ENCODE measurements around the gene EIPR1.

EIPR1 gene

DNA sequence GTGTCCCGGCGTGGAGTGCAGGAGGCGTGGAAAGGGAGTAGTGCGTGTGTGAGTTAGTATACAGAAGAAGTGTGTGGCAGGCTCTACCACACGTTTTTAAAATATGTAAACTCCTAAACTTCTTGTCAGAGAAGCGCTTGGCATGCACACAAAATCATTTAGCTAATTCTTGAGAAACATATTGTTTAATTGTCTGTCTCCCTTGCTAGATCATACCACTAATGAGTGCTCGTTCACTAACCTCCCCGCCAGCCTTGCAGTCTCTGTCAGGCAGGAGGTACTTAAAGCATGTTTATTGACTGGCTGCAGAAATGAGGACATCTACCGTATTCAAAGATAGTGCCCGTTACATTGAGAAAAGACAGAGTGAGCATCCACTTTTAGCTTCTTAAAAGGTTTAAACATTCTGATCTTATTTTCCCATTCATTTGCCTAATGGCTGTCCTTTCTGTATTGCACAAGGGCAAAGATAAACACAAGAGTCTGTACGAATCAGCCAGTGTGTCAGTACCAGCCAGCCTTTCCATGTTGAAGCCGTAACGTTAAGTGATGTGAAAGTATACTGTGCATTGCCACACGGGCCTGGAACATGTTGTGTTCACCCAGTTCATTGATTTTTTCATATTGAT, 43.3 kb upstream of the EIPR1 start:
- no peak for ATAC-seq
- TF ChIP-seq, protein P1, sequence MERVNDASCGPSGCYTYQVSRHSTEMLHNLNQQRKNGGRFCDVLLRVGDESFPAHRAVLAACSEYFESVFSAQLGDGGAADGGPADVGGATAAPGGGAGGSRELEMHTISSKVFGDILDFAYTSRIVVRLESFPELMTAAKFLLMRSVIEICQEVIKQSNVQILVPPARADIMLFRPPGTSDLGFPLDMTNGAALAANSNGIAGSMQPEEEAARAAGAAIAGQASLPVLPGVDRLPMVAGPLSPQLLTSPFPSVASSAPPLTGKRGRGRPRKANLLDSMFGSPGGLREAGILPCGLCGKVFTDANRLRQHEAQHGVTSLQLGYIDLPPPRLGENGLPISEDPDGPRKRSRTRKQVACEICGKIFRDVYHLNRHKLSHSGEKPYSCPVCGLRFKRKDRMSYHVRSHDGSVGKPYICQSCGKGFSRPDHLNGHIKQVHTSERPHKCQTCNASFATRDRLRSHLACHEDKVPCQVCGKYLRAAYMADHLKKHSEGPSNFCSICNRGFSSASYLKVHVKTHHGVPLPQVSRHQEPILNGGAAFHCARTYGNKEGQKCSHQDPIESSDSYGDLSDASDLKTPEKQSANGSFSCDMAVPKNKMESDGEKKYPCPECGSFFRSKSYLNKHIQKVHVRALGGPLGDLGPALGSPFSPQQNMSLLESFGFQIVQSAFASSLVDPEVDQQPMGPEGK (CRISPR knock-in tag; IDR thresholded peaks at IDR 0.05; ENCODE audit: borderline replicate concordance): no peak
- no peak for TF ChIP-seq ZC3H10 (CRISPR knock-in tag; IDR thresholded peaks at IDR 0.05)

DNA sequence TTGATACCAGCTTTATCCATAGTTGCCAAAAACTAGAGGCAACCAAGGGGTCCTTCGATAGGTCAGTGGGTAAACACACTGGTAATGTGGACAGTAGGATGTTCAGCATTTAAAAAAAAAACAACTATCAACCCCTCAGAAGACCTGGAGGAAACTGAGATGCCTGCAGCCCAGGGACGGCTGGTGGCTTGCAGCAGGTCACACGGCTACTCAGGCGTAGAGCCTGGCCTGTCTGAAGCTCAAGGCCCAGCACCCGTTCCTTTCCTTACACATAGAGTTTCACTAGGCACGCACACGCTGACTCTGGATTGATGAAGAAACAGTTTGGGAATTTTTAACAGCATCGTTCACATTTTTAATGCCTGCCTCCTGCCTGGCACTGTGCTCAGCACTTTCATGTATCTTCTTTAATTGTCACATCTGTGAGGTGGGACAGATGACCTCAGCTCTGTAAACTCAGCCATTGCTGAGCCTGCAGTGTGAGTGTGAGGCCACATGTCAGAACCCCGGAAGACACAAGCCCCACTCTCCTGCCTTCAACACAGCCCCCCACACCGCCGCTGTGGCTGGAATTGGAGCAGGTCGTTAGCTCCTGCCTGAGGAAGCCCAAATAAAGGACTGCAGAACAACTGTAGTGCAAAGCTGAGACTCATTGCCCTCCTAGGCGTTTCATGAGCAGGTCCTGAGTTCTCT, 42.6 kb upstream of the EIPR1 start:
- TF ChIP-seq, protein P2, sequence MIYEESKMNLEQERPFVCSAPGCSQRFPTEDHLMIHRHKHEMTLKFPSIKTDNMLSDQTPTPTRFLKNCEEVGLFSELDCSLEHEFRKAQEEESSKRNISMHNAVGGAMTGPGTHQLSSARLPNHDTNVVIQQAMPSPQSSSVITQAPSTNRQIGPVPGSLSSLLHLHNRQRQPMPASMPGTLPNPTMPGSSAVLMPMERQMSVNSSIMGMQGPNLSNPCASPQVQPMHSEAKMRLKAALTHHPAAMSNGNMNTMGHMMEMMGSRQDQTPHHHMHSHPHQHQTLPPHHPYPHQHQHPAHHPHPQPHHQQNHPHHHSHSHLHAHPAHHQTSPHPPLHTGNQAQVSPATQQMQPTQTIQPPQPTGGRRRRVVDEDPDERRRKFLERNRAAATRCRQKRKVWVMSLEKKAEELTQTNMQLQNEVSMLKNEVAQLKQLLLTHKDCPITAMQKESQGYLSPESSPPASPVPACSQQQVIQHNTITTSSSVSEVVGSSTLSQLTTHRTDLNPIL (CRISPR knock-in tag; IDR thresholded peaks at IDR 0.05; ENCODE audit: low read depth): no peak
- TF ChIP-seq ZC3H10 (CRISPR knock-in tag; IDR thresholded peaks at IDR 0.05) (no peak), ESRRG (CRISPR knock-in tag; IDR thresholded peaks at IDR 0.05) (no peak), TOX (CRISPR knock-in tag; IDR thresholded peaks at IDR 0.05; ENCODE audit: borderline replicate concordance) (no peak), TCF4 (CRISPR knock-in tag; IDR thresholded peaks at IDR 0.05; ENCODE audit: borderline replicate concordance) (no peak), OSR1 (CRISPR knock-in tag; IDR thresholded peaks at IDR 0.05) (no peak), ZFP30 (CRISPR knock-in tag; IDR thresholded peaks at IDR 0.05) (no peak), ISL1 (CRISPR knock-in tag; IDR thresholded peaks at IDR 0.05) (no peak), ZNF8 (CRISPR knock-in tag; IDR thresholded peaks at IDR 0.05) (no peak)
- TF ChIP-seq, protein P3, sequence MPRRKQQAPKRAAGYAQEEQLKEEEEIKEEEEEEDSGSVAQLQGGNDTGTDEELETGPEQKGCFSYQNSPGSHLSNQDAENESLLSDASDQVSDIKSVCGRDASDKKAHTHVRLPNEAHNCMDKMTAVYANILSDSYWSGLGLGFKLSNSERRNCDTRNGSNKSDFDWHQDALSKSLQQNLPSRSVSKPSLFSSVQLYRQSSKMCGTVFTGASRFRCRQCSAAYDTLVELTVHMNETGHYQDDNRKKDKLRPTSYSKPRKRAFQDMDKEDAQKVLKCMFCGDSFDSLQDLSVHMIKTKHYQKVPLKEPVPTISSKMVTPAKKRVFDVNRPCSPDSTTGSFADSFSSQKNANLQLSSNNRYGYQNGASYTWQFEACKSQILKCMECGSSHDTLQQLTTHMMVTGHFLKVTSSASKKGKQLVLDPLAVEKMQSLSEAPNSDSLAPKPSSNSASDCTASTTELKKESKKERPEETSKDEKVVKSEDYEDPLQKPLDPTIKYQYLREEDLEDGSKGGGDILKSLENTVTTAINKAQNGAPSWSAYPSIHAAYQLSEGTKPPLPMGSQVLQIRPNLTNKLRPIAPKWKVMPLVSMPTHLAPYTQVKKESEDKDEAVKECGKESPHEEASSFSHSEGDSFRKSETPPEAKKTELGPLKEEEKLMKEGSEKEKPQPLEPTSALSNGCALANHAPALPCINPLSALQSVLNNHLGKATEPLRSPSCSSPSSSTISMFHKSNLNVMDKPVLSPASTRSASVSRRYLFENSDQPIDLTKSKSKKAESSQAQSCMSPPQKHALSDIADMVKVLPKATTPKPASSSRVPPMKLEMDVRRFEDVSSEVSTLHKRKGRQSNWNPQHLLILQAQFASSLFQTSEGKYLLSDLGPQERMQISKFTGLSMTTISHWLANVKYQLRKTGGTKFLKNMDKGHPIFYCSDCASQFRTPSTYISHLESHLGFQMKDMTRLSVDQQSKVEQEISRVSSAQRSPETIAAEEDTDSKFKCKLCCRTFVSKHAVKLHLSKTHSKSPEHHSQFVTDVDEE (CRISPR knock-in tag; IDR thresholded peaks at IDR 0.05): no peak
- ATAC-seq: no peak

DNA sequence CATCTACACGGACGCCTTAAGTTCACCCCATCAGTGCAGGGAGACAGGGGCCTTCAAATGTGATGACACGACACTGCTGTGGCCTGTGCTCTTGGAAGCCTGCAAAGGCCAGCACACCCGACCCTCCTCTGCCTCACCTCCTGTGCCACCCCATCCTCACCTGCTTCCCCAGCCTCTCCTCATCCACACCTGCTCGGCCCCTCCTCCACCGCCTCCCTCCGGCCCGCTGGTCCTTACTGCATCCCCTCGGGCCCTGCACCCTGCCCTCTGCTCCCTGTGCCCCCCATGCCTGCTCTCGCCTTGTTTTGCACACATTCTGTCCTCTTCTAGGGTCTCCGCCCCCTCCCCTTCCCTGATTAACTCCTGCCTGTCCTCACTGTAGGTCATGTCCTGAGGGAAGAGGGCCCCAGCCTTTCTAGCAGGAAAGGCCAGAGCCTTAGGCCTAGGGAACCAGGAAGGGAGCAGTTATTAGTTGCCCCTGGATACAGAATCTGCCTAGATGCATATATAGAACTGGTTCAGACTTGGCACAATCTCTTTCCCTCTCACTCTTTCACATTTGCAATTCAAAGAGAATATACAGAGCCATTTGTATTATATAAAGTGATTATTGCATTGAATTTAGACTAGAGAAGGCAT, 41.3 kb upstream of the EIPR1 start:
- no peak for ATAC-seq

More for the DNA sequence above, 41.3 kb upstream of the EIPR1 start:
- TF ChIP-seq ZFP3 (CRISPR knock-in tag; IDR thresholded peaks at IDR 0.05): no peak
- TF ChIP-seq, protein P3 (CRISPR knock-in tag; IDR thresholded peaks at IDR 0.05): no peak
- no peak for TF ChIP-seq OSR1 (CRISPR knock-in tag; IDR thresholded peaks at IDR 0.05)
- no peak for TF ChIP-seq ZNF8 (CRISPR knock-in tag; IDR thresholded peaks at IDR 0.05)
- TF ChIP-seq, protein P4, sequence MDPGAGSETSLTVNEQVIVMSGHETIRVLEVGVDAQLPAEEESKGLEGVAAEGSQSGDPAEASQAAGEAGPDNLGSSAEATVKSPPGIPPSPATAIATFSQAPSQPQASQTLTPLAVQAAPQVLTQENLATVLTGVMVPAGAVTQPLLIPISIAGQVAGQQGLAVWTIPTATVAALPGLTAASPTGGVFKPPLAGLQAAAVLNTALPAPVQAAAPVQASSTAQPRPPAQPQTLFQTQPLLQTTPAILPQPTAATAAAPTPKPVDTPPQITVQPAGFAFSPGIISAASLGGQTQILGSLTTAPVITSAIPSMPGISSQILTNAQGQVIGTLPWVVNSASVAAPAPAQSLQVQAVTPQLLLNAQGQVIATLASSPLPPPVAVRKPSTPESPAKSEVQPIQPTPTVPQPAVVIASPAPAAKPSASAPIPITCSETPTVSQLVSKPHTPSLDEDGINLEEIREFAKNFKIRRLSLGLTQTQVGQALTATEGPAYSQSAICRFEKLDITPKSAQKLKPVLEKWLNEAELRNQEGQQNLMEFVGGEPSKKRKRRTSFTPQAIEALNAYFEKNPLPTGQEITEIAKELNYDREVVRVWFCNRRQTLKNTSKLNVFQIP (CRISPR knock-in tag; IDR thresholded peaks at IDR 0.05; ENCODE audit: borderline replicate concordance, low read depth): no peak
- TF ChIP-seq, protein P5, sequence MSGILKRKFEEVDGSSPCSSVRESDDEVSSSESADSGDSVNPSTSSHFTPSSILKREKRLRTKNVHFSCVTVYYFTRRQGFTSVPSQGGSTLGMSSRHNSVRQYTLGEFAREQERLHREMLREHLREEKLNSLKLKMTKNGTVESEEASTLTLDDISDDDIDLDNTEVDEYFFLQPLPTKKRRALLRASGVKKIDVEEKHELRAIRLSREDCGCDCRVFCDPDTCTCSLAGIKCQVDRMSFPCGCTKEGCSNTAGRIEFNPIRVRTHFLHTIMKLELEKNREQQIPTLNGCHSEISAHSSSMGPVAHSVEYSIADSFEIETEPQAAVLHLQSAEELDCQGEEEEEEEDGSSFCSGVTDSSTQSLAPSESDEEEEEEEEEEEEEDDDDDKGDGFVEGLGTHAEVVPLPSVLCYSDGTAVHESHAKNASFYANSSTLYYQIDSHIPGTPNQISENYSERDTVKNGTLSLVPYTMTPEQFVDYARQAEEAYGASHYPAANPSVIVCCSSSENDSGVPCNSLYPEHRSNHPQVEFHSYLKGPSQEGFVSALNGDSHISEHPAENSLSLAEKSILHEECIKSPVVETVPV (CRISPR knock-in tag; IDR thresholded peaks at IDR 0.05): no peak
- TF ChIP-seq, protein P2 (CRISPR knock-in tag; IDR thresholded peaks at IDR 0.05; ENCODE audit: low read depth): no peak
- TF ChIP-seq GLIS3 (CRISPR knock-in tag; IDR thresholded peaks at IDR 0.05): no peak
- TF ChIP-seq ARNTL (CRISPR knock-in tag; IDR thresholded peaks at IDR 0.05; ENCODE audit: borderline replicate concordance, low read depth): no peak
- TF ChIP-seq ESRRG (CRISPR knock-in tag; IDR thresholded peaks at IDR 0.05): no peak
- no peak for TF ChIP-seq ISL1 (CRISPR knock-in tag; IDR thresholded peaks at IDR 0.05)
- TF ChIP-seq RARB (CRISPR knock-in tag; IDR thresholded peaks at IDR 0.05): no peak
- TF ChIP-seq, protein P1 (CRISPR knock-in tag; IDR thresholded peaks at IDR 0.05; ENCODE audit: borderline replicate concordance): no peak
